DND-41 (cell line): ENCODE data around the gene FGF14.

Source experiments
- ATAC-seq: fragments of 200-7000 bp; cut with Tn5 transposase; 3 replicates; pipeline ENCODE4 v1.9.1; 2021; ENCODE audit warnings: low read depth; ENCODE audit not compliant: insufficient read depth
- DNase-seq: peaks from one replicate; pipeline ENCODE4 v3.0.0-alpha.2; 2020
- H2AFZ ChIP-seq: 2 replicates; pipeline ENCODE4 v1.6.0; 2012; ENCODE audit warnings: low read depth, low read length
- H3K27ac ChIP-seq: 2 replicates; pipeline ENCODE4 v1.5.1; 2012; ENCODE audit warnings: low read length, inconsistent platforms
- H3K27me3 ChIP-seq: fragments of 200-600 bp; sonication (generic); 2 replicates; pipeline ENCODE4 v1.6.0; 2012; ENCODE audit warnings: low read length, mild to moderate bottlenecking, inconsistent platforms; ENCODE audit not compliant: insufficient read depth, poor library complexity
- H3K36me3 ChIP-seq: 2 replicates; pipeline ENCODE4 v1.5.1; 2012; ENCODE audit warnings: low read length, inconsistent platforms; ENCODE audit not compliant: insufficient read depth
- H3K4me1 ChIP-seq: 2 replicates; pipeline ENCODE4 v1.5.1; 2012; ENCODE audit warnings: mild to moderate bottlenecking, low read length; ENCODE audit not compliant: insufficient read depth
- H3K4me2 ChIP-seq: 2 replicates; pipeline ENCODE4 v1.6.0; 2012; ENCODE audit warnings: mild to moderate bottlenecking, moderate library complexity, low read length, inconsistent platforms; ENCODE audit not compliant: insufficient read depth
- H3K4me3 ChIP-seq, 2 experiments: fragments of 200-600 bp in 1 of 2; shearing (Covaris generic) in 1 of 2; 2 replicates each; pipeline ENCODE4 v1.5.1; 2012 to 2016; ENCODE audit warnings: inconsistent platforms in 2 of 2, low read length in 2 of 2, mild to moderate bottlenecking in 2 of 2, low read depth in 1 of 2, moderate library complexity in 1 of 2
- H3K79me2 ChIP-seq: 2 replicates; pipeline ENCODE4 v1.6.0; 2012; ENCODE audit warnings: low read length, inconsistent platforms; ENCODE audit not compliant: insufficient read depth
- H3K9ac ChIP-seq: 2 replicates; pipeline ENCODE4 v1.6.0; 2012; ENCODE audit warnings: low read depth, mild to moderate bottlenecking, inconsistent platforms, low read length, moderate library complexity
- H3K9me3 ChIP-seq: 2 replicates; pipeline ENCODE4 v1.5.1; 2012; ENCODE audit warnings: low read length, moderate library complexity, mild to moderate bottlenecking, inconsistent platforms; ENCODE audit not compliant: insufficient read depth, severe bottlenecking
- H4K20me1 ChIP-seq: 2 replicates; pipeline ENCODE4 v1.6.0; 2012; ENCODE audit warnings: low read length; ENCODE audit not compliant: insufficient read depth
- CTCF ChIP-seq: IDR thresholded peaks from 2 replicates; pipeline ENCODE4 v1.5.1; 2012; ENCODE audit warnings: borderline replicate concordance, low read length, moderate library complexity, mild to moderate bottlenecking; ENCODE audit not compliant: poor library complexity, severe bottlenecking; ENCODE audit errors: extremely low read depth
- EZH2 ChIP-seq: IDR thresholded peaks from 3 replicates; pipeline ENCODE4 v1.6.1; 2012; ENCODE audit warnings: borderline replicate concordance, low read depth, mild to moderate bottlenecking, moderate library complexity, low read length, inconsistent platforms; ENCODE audit not compliant: severe bottlenecking

The FGF14 gene

GRCh38 chr13:101941095-101941783, 460.6 kb downstream of the FGF14 start:
- no peaks in the 10 kb centered on the region for H3K36me3 ChIP-seq
- no peaks in the 10 kb centered on the region for H3K9me3 ChIP-seq
- no peak for TF ChIP-seq EZH2
- TF ChIP-seq CTCF, result peak; percentile 42
- H3K27me3 ChIP-seq, result no peaks in the 10 kb centered on the region
- no peak overlapping the region for H3K4me3 ChIP-seq
- no peaks in the 10 kb centered on the region for H3K4me1 ChIP-seq
- ATAC-seq (no peak), DNase-seq (no peak)
- H3K27ac ChIP-seq, result no peak overlapping the region
- no peak overlapping the region for H2AFZ ChIP-seq
- no peaks in the 10 kb centered on the region for H4K20me1 ChIP-seq
- no peaks in the 10 kb centered on the region for H3K79me2 ChIP-seq
- H3K9ac ChIP-seq, result no peak overlapping the region
- H3K4me2 ChIP-seq, result no peak overlapping the region

- no peak overlapping the region for H3K4me2 ChIP-seq
- H3K9me3 ChIP-seq, result no peaks in the 10 kb centered on the region
- H2AFZ ChIP-seq, result no peak overlapping the region
- TF ChIP-seq EZH2 (no peak), CTCF (no peak)
- no peaks in the 10 kb centered on the region for H3K27me3 ChIP-seq
- no peak for DNase-seq
- H3K4me1 ChIP-seq, result no peaks in the 10 kb centered on the region
- H3K9ac ChIP-seq, result no peak overlapping the region
- H3K36me3 ChIP-seq, result no peaks in the 10 kb centered on the region
- ATAC-seq, result no peak
- no peaks in the 10 kb centered on the region for H4K20me1 ChIP-seq
- no peaks in the 10 kb centered on the region for H3K79me2 ChIP-seq
- H3K27ac ChIP-seq, result no peak overlapping the region
- no peak overlapping the region for H3K4me3 ChIP-seq
These were observed 462.5 kb downstream of the FGF14 start for GRCh38 chr13:101939370-101939769.

GRCh38 chr13:101935828-101936227, 466.0 kb downstream of the FGF14 start:
- Histone ChIP-seq H3K4me3 (no peak overlapping the region), H2AFZ (no peak overlapping the region), H3K9me3 (no peaks in the 10 kb centered on the region), H4K20me1 (no peaks in the 10 kb centered on the region), H3K4me2 (no peak overlapping the region), H3K9ac (no peak overlapping the region), H3K4me1 (no peaks in the 10 kb centered on the region), H3K36me3 (no peaks in the 10 kb centered on the region), H3K27ac (no peak overlapping the region), H3K27me3 (no peaks in the 10 kb centered on the region), H3K79me2 (no peaks in the 10 kb centered on the region)
- no peak for TF ChIP-seq EZH2
- TF ChIP-seq CTCF, result no peak
- ATAC-seq (no peak), DNase-seq (no peak)
